Upper lobe of left lung (tissue), 4 donors: ENCODE data around the gene LAGE3.

Experiments
- EP300 ChIP-seq, 4 donors: sonication (generic); formaldehyde crosslinking; IDR thresholded peaks; one replicate each; pipeline ENCODE4 v1.5.1; 2017; ENCODE audit warnings: antibody characterized with exemption in 4 of 4, control low read depth in 2 of 4
- POLR2A ChIP-seq, 4 donors: fragments of 450-650 bp; IDR thresholded peaks; one replicate each; pipeline ENCODE4 v1.5.1; 2016 to 2017; ENCODE audit warnings: antibody characterized with exemption in 4 of 4, mild to moderate bottlenecking in 2 of 4
- POLR2AphosphoS5 ChIP-seq, 2 donors: sonication (generic); formaldehyde crosslinking; IDR thresholded peaks; one replicate each; pipeline ENCODE4 v1.5.1; 2017; ENCODE audit warnings: antibody characterized with exemption in 2 of 2
- TF ChIP-seq, protein P1 (sequence below), 6 experiments: fragments of 450-650 bp in 4 of 6; fragments of 200-600 bp in 2 of 6; sonication (generic) in 2 of 6; IDR thresholded peaks; one replicate each; pipeline ENCODE4 v1.5.1; 2016 to 2019; ENCODE audit warnings: antibody characterized with exemption in 6 of 6

DNA sequence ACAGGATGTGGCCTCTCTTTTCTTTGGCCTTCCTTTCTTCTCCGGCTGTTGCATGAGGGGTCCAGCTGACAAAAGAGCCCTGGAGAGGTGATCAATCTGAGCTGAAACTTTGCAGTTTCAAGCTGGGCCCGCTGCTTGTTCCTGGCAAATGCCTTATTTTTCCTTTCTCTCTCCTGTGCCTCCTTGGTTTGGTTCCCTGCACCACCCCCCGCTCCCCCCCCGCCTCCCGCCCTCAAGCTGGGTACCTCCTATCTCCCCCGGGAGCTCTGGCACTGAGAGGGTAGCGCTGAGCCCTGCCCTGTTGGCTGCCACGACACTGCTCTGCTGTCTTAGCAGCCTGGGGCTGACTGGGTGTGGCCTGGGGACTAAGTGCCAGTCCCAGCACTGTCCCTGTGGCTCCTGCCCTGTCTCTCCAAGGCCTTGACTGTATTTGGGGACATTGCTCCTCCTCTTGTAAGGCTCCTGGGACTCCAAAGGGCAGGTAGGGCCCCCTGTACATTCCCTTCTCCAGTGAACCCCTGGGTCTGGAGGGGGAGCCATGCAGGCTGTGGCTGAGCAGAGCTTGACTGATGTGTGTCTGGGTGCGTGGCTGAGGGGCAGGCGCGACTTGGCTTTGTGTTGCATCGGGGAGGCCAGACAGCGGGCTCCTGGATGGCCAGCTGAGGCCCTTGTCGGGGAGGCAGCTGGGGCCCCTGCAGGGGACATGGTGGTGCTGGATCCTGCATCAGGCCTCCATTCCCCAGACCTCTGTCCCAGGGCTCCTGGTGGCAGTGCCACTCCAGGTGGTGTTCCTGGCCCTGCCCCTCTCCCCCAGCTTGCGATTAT is 19.9 kb downstream of the LAGE3 start:
- TF ChIP-seq, protein P1, sequence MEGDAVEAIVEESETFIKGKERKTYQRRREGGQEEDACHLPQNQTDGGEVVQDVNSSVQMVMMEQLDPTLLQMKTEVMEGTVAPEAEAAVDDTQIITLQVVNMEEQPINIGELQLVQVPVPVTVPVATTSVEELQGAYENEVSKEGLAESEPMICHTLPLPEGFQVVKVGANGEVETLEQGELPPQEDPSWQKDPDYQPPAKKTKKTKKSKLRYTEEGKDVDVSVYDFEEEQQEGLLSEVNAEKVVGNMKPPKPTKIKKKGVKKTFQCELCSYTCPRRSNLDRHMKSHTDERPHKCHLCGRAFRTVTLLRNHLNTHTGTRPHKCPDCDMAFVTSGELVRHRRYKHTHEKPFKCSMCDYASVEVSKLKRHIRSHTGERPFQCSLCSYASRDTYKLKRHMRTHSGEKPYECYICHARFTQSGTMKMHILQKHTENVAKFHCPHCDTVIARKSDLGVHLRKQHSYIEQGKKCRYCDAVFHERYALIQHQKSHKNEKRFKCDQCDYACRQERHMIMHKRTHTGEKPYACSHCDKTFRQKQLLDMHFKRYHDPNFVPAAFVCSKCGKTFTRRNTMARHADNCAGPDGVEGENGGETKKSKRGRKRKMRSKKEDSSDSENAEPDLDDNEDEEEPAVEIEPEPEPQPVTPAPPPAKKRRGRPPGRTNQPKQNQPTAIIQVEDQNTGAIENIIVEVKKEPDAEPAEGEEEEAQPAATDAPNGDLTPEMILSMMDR (IDR thresholded peaks at IDR 0.05): no peak
- TF ChIP-seq POLR2AphosphoS5 (IDR thresholded peaks at IDR 0.05) (no peak), EP300 (IDR thresholded peaks at IDR 0.05) (no peak), POLR2A (IDR thresholded peaks at IDR 0.05) (no peak)
